ENCODE measurements around the gene PTPN9. TPM values are rescaled to one million over a fixed set of nuclear protein-coding genes. Genes with fewer than 3 reads are reported as not detected.

PTPN9 gene
- total RNA-seq, 4 donors from 2014 or later: 11.7 to 20.9 (median 15.7) TPM

GRCh38 chr15:75591655-75592364 lies 12.7 kb upstream of the PTPN9 start:
- no peak for TF ChIP-seq CTCF (IDR thresholded peaks at IDR 0.05; ENCODE audit: low read depth)

- TF ChIP-seq CTCF (IDR thresholded peaks at IDR 0.05; ENCODE audit: low read depth): no peak
Observed at GRCh38 chr15:75590239-75590638, 11.1 kb upstream of the PTPN9 start.

GRCh38 chr15:75589071-75589470 lies 10.0 kb upstream of the PTPN9 start:
- no peak for TF ChIP-seq CTCF (IDR thresholded peaks at IDR 0.05; ENCODE audit: low read depth)

- no peak for TF ChIP-seq CTCF (IDR thresholded peaks at IDR 0.05; ENCODE audit: low read depth)
Observed at GRCh38 chr15:75584121-75584520, 5.0 kb upstream of the PTPN9 start.

GRCh38 chr15:75583701-75584100 lies 4.6 kb upstream of the PTPN9 start:
- TF ChIP-seq CTCF (IDR thresholded peaks at IDR 0.05; ENCODE audit: low read depth): no peak

GRCh38 chr15:75578173-75578947 lies 755 bp downstream of the PTPN9 start:
- TF ChIP-seq CTCF (IDR thresholded peaks at IDR 0.05; ENCODE audit: low read depth): no peak

GRCh38 chr15:75577401-75578172 lies 1.5 kb downstream of the PTPN9 start:
- TF ChIP-seq CTCF (IDR thresholded peaks at IDR 0.05; ENCODE audit: low read depth): no peak
